GM12892 (cell line): ENCODE data around the gene NRAS.
A peak's percentile ranks its signal among the peaks of the same experiment; 100 is the strongest.

Experiments
- DNase-seq: peaks from one replicate; pipeline ENCODE4 v3.0.0; 2011; ENCODE audit not compliant: insufficient read length
- FAIRE-seq: peaks from 2 replicates; lab custom pipeline; 2011; peaks lifted over from hg19 to GRCh38; lab: Jason Lieb, UNC
- POLR2A ChIP-seq: IDR thresholded peaks from 2 replicates; pipeline ENCODE4 v1.6.1; 2011; ENCODE audit warnings: low read depth, low read length, control low read depth
- POLR2AphosphoS5 ChIP-seq: IDR thresholded peaks from 2 replicates; pipeline ENCODE4 v1.6.1; 2011; ENCODE audit warnings: low read depth, low read length, control low read depth
- TAF1 ChIP-seq: IDR thresholded peaks from 2 replicates; pipeline ENCODE4 v1.6.1; 2011; ENCODE audit warnings: low read depth, mild to moderate bottlenecking, control low read depth, low read length, borderline replicate concordance

NRAS gene

DNA sequence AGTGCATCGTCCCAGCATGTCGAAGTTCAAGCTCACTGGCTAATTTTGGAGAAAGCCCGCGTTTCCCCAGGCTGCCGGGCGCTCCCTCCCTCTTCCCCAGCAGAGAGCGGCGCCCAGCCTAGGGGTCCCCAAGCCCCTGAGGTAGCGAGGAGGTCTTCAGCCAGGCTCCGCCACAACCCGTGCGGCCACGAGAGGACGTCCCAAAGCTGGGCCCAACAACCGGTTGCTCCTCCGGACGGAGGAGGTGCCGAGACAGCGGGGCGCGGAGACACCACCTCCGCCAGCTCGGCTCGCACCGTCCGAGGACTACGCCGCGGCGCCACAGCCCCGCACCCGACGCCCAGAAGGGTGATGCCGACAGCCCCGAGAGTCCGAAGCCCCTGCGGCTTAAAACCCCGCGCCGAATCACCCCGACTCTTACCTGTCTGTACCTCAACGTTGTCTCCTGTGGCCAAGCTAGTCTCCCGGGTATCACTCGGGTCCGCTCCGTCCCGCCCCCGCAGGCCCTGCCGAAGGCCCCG is 46.9 kb downstream of the NRAS start, which contains the start of gene DENND2C:
Gene DENND2C (minus strand): TSS at position 488 of the 521 bp plus-strand sequence. CDS start 44,065 bp downstream, outside the sequence.
- DNase-seq (no peak), FAIRE-seq (no peak)
- no peak for TF ChIP-seq POLR2A
- TF ChIP-seq TAF1: no peak
- TF ChIP-seq POLR2AphosphoS5: no peak

- no peak for DNase-seq
- peak; percentile 74 for FAIRE-seq
- TF ChIP-seq TAF1 (no peak), POLR2AphosphoS5 (no peak)
These were observed 47.6 kb downstream of the NRAS start for GRCh38 chr1:114668784-114669561.

GRCh38 chr1:114668373-114668772 is 48.2 kb downstream of the NRAS start:
- no peak for DNase-seq
- TF ChIP-seq POLR2A: no peak
- TF ChIP-seq TAF1: no peak
- no peak for TF ChIP-seq POLR2AphosphoS5
- FAIRE-seq: no peak

DNA sequence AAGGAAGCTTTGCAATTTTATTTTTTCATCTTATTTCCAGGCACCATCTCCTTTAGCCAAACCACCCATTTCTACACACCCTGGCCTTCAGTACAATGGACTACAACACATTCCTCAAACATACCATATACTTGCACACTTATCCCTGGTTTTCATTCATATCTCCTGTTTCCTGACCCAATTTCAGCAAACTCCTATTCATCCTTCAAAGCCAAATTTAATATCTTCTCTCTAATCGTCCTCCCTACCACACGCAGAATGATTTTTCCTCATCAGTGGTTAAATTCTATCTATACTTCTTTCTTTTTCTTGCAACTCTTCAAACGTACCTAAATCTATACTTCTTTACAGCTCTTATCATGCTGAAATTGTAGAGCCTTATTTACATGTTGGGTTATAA is 49.6 kb downstream of the NRAS start:
- no peak for DNase-seq
- no peak for TF ChIP-seq TAF1
- no peak for TF ChIP-seq POLR2AphosphoS5
- TF ChIP-seq POLR2A: no peak
- FAIRE-seq: no peak

DNA sequence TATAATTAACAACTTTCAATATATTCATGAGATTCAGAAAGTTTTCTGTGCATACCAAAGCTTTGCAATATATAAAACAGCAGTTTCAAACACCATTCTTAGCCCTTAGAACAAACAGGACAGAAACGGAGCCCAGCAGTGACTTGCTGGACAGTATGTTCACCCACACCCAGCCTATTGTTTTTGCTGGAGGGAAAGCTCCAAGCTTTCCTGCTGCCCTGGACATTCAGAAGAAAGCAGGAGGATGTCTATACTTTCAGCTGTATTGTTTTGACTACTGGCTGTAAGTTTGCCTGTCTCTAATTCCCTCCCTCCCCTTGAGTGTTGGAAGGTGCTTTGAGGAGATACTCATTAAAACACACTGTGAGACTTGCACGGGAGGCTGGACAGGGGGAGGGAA is 56.3 kb downstream of the NRAS start:
- no peak for FAIRE-seq
- no peak for DNase-seq
- TF ChIP-seq TAF1: no peak
- TF ChIP-seq POLR2AphosphoS5: no peak
- no peak for TF ChIP-seq POLR2A
